Lung microvascular endothelial cell (primary cell): ENCODE data around the gene HBS1L. TPM values are rescaled to one million over a fixed set of nuclear protein-coding genes. Genes with fewer than 3 reads are reported as not detected.

Experiments
- DNase-seq, 2 donors: peaks; one replicate each; pipeline versions ENCODE4 v3.0.0 to v3.0.0-alpha.2; 2010; ENCODE audit warnings: low read depth in 2 of 2
- total RNA-seq: library from RNA; depleted of rRNA; stranded (reverse); fragments of >200 nt; gene quantifications from 2 replicates; pipeline ENCODE4 v1.2.1, GENCODE V29; 2014

The HBS1L gene
- total RNA-seq, 1 donor from 2014 or later: 74.8 TPM

DNA sequence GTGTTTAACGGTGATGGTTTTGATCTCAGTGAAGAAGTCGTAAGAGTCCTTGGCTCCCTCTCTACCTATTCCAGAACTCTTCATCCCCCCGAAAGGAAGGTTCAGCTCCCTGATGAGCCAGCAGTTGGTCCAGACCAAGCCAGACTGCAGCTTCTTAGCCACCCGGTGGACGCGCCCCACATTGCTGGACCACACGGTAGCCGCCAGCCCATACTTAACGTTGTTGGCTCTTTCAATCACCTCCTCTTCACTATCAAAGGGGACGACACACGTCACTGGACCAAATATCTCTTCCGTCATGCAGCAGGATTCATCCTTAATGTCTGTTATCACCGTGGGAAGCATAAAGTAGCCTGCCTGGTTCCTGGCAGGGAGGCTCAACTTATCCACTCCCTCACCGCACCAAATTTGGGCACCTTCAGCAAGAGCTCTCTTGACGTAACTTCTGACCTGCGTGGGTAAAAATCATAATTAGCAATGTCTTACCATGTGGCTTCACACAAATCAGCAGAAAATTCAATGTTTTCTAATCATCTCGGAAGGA is 136.1 kb downstream of the HBS1L start:
- no peak for DNase-seq

DNA sequence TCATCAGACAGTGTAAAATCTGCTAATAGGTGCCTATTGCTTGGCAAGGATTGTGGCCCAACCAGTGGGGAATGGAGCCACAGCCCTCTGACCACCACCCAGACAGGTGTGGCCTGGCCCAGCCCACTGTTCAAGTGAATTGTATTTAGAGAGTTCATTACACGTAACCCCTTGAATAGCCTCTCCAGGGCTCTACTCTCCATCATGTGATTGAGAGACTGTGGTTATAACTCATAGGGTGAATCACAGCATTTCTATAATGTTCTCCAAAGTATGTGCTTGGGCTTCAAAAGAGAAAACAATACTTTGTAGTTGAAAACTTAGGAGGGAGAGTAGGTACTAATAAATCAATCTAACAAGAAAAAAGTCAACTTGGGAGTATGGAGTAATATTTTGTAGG is 143.1 kb downstream of the HBS1L start:
- DNase-seq: peak in 1 of 2 donors; percentile 35

DNA sequence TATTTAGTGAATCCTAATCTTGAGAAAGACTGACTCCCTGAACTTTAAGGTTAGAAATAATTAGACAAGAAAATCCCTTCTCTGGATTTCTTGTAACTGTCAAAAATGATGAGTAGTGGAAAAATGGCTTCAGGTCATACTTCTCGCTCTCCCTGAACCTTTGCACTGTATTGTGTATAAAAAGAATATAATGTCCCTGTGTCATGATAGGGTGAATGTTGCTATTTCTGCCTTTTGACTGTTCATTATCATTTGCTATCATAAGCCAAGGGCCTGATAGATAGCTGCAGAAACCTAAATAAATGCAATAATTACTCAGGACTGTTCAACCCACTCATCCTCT is 144.1 kb downstream of the HBS1L start:
- no peak for DNase-seq

Other genes with a start within 250 kb of the HBS1L start
- 0.20 and 0.44 TPM in 2 replicates for gene ALDH8A1, start 104.7 kb downstream of the HBS1L start, total RNA-seq
- not detected in 2 replicates for gene MYB, start 126.5 kb upstream of the HBS1L start, total RNA-seq